Activated CD4-positive, alpha-beta T cell treated with anti-CD3 and anti-CD28 coated beads, Interleukin-2, amount 10 ng/mL, durations not matched to agents 24 days and 14 days (primary cell): ENCODE data around the gene TOR4A. TPM values are rescaled to one million over a fixed set of nuclear protein-coding genes. Genes with fewer than 3 reads are reported as not detected.
A peak's percentile ranks its signal among the peaks of the same experiment; 100 is the strongest.

Source experiments
- DNase-seq: peaks from one replicate; pipeline ENCODE4 v3.0.0; 2022
- H3K27ac Mint-ChIP-seq: one replicate; pipeline ENCODE4 v1.8.0; 2022; ENCODE audit warnings: mild to moderate bottlenecking, mixed read lengths
- H3K27me3 Mint-ChIP-seq: one replicate; pipeline ENCODE4 v1.8.0; 2022; ENCODE audit warnings: mixed read lengths
- H3K36me3 Mint-ChIP-seq: one replicate; pipeline ENCODE4 v1.8.0; 2022; ENCODE audit warnings: low read depth, mild to moderate bottlenecking, mixed read lengths
- H3K4me1 Mint-ChIP-seq: one replicate; pipeline ENCODE4 v1.8.0; 2021; ENCODE audit warnings: mixed read lengths
- H3K4me3 Mint-ChIP-seq: one replicate; pipeline ENCODE4 v1.8.0; 2022; ENCODE audit warnings: mild to moderate bottlenecking, moderate library complexity, mixed read lengths
- H3K9me3 Mint-ChIP-seq: one replicate; pipeline ENCODE4 v1.8.0; 2021; ENCODE audit warnings: mixed read lengths
- intact Hi-C: fragments of 100-400 bp; cut with micrococcal nuclease; formaldehyde crosslinking; loops from one replicate; pipeline ENCODE4 v1.15.1; 2023
- total RNA-seq: library from RNA; stranded (reverse); gene quantifications from 2 replicates; pipeline ENCODE4 v1.2.3, GENCODE V29; 2022

The TOR4A gene
- total RNA-seq, 1 donor from 2014 or later: 11.4 TPM

- intact Hi-C loops: no loop called here
Measured at GRCh38 chr9:137278061-137278701, 655 bp downstream of the TOR4A start.

GRCh38 chr9:137278721-137279711 is 1.5 kb downstream of the TOR4A start:
- no peaks in the 10 kb centered on the region for H3K9me3 Mint-ChIP-seq
- H3K27ac Mint-ChIP-seq: no peak overlapping the region
- intact Hi-C loops: no loop called here
- no peak overlapping the region for H3K4me3 Mint-ChIP-seq
- peaks cover 10% of the 10 kb centered on the region for H3K36me3 Mint-ChIP-seq
- peaks cover 9% of the 10 kb centered on the region for H3K4me1 Mint-ChIP-seq
- no peak for DNase-seq
- H3K27me3 Mint-ChIP-seq: no peaks in the 10 kb centered on the region

More at GRCh38 chr9:137278061-137278701, 655 bp downstream of the TOR4A start:
- DNase-seq: peak; percentile 71
- H3K27ac Mint-ChIP-seq: peak overlapping the region; percentile 81
- no peaks in the 10 kb centered on the region for H3K27me3 Mint-ChIP-seq
- peaks cover 14% of the 10 kb centered on the region for H3K36me3 Mint-ChIP-seq
- H3K4me3 Mint-ChIP-seq: peak overlapping the region; percentile 90
- peaks cover 9% of the 10 kb centered on the region for H3K4me1 Mint-ChIP-seq
- no peaks in the 10 kb centered on the region for H3K9me3 Mint-ChIP-seq

GRCh38 chr9:137279741-137280473 is 2.4 kb downstream of the TOR4A start:
- H3K27ac Mint-ChIP-seq: no peak overlapping the region
- no peaks in the 10 kb centered on the region for H3K9me3 Mint-ChIP-seq
- intact Hi-C loops: no loop called here
- DNase-seq: no peak
- H3K4me3 Mint-ChIP-seq: peak overlapping the region; percentile 12
- no peaks in the 10 kb centered on the region for H3K27me3 Mint-ChIP-seq
- H3K36me3 Mint-ChIP-seq: peaks cover 9% of the 10 kb centered on the region
- peaks cover 9% of the 10 kb centered on the region for H3K4me1 Mint-ChIP-seq

- Mint-ChIP-seq H3K4me1 (peaks cover 6% of the 10 kb centered on the region), H3K36me3 (peaks cover 9% of the 10 kb centered on the region), H3K9me3 (no peaks in the 10 kb centered on the region), H3K4me3 (no peak overlapping the region), H3K27ac (no peak overlapping the region), H3K27me3 (no peaks in the 10 kb centered on the region)
- intact Hi-C loops: no loop called here
- no peak for DNase-seq
Measured at GRCh38 chr9:137280474-137281344, 3.2 kb downstream of the TOR4A start.

GRCh38 chr9:137281345-137282116 is 4.0 kb downstream of the TOR4A start:
- H3K9me3 Mint-ChIP-seq: no peaks in the 10 kb centered on the region
- intact Hi-C loops: no loop called here
- peaks cover 9% of the 10 kb centered on the region for H3K36me3 Mint-ChIP-seq
- H3K4me3 Mint-ChIP-seq: no peak overlapping the region
- H3K27ac Mint-ChIP-seq: no peak overlapping the region
- no peak for DNase-seq
- peaks cover 4% of the 10 kb centered on the region for H3K4me1 Mint-ChIP-seq
- H3K27me3 Mint-ChIP-seq: no peaks in the 10 kb centered on the region

- Mint-ChIP-seq H3K27me3 (no peaks in the 10 kb centered on the region), H3K4me1 (peaks cover 2% of the 10 kb centered on the region), H3K9me3 (no peaks in the 10 kb centered on the region), H3K27ac (no peak overlapping the region), H3K36me3 (peaks cover 6% of the 10 kb centered on the region), H3K4me3 (no peak overlapping the region)
- DNase-seq: peak; percentile 81
- intact Hi-C loops: no loop called here
Measured at GRCh38 chr9:137286975-137287383, 9.5 kb downstream of the TOR4A start.

- intact Hi-C loops: loop anchor here (10.0 kb wide), 1 partner anchor 232 kb away; no protein-coding TSS in a partner anchor
- H3K4me1 Mint-ChIP-seq: peaks cover 2% of the 10 kb centered on the region
- H3K36me3 Mint-ChIP-seq: no peaks in the 10 kb centered on the region
- peaks cover 28% of the 10 kb centered on the region for H3K27me3 Mint-ChIP-seq
- H3K4me3 Mint-ChIP-seq: no peak overlapping the region
- DNase-seq: no peak
- H3K27ac Mint-ChIP-seq: no peak overlapping the region
- no peaks in the 10 kb centered on the region for H3K9me3 Mint-ChIP-seq
Measured at GRCh38 chr9:137293094-137293481, 15.6 kb downstream of the TOR4A start.

GRCh38 chr9:137293482-137294090 is 16.1 kb downstream of the TOR4A start:
- peaks cover 2% of the 10 kb centered on the region for H3K4me1 Mint-ChIP-seq
- intact Hi-C loops: loop anchor here (2.0 to 10.0 kb wide), 2 partner anchors 113 to 231 kb away; no protein-coding TSS in a partner anchor
- no peak for DNase-seq
- peaks cover 33% of the 10 kb centered on the region for H3K27me3 Mint-ChIP-seq
- H3K4me3 Mint-ChIP-seq: no peak overlapping the region
- no peak overlapping the region for H3K27ac Mint-ChIP-seq
- H3K9me3 Mint-ChIP-seq: no peaks in the 10 kb centered on the region
- H3K36me3 Mint-ChIP-seq: no peaks in the 10 kb centered on the region

GRCh38 chr9:137294091-137294680 is 16.7 kb downstream of the TOR4A start:
- DNase-seq: peak; percentile 72
- Mint-ChIP-seq H3K36me3 (no peaks in the 10 kb centered on the region), H3K4me1 (peaks cover 2% of the 10 kb centered on the region), H3K9me3 (no peaks in the 10 kb centered on the region), H3K27me3 (peaks cover 37% of the 10 kb centered on the region), H3K27ac (peak overlapping the region; percentile 12), H3K4me3 (peak overlapping the region; percentile 24)
- intact Hi-C loops: loop anchor here (2.0 to 10.0 kb wide), 2 partner anchors 113 to 231 kb away; no protein-coding TSS in a partner anchor

- Mint-ChIP-seq H3K4me3 (peak overlapping the region; percentile 24), H3K9me3 (no peaks in the 10 kb centered on the region), H3K4me1 (peaks cover 2% of the 10 kb centered on the region), H3K27me3 (peaks cover 38% of the 10 kb centered on the region), H3K36me3 (no peaks in the 10 kb centered on the region), H3K27ac (peak overlapping the region; percentile 12)
- DNase-seq: no peak
- intact Hi-C loops: loop anchor here (2.0 to 10.0 kb wide), 2 partner anchors 112 to 230 kb away; no protein-coding TSS in a partner anchor
Measured at GRCh38 chr9:137294681-137295237, 17.2 kb downstream of the TOR4A start.

GRCh38 chr9:137295238-137295811 is 17.8 kb downstream of the TOR4A start:
- Mint-ChIP-seq H3K9me3 (no peaks in the 10 kb centered on the region), H3K27ac (no peak overlapping the region), H3K4me1 (peaks cover 5% of the 10 kb centered on the region), H3K4me3 (no peak overlapping the region), H3K36me3 (no peaks in the 10 kb centered on the region), H3K27me3 (peaks cover 42% of the 10 kb centered on the region)
- intact Hi-C loops: loop anchor here (2.0 to 10.0 kb wide), 2 partner anchors 111 to 229 kb away; no protein-coding TSS in a partner anchor
- DNase-seq: peak; percentile 91
